Kidney tubule cell (primary cell): Measurements from ENCODE around the gene LCNL1.
"Not testable (repeated sequence)": the region's sequence is repeated elsewhere in the genome, so short reads cannot be mapped to it uniquely, and the experiment has no call there.

Experiments used
- DNase-seq: peaks from one replicate; pipeline ENCODE4 v3.0.0-alpha.2; 2018; ENCODE audit warnings: low spot score

LCNL1 gene

DNA sequence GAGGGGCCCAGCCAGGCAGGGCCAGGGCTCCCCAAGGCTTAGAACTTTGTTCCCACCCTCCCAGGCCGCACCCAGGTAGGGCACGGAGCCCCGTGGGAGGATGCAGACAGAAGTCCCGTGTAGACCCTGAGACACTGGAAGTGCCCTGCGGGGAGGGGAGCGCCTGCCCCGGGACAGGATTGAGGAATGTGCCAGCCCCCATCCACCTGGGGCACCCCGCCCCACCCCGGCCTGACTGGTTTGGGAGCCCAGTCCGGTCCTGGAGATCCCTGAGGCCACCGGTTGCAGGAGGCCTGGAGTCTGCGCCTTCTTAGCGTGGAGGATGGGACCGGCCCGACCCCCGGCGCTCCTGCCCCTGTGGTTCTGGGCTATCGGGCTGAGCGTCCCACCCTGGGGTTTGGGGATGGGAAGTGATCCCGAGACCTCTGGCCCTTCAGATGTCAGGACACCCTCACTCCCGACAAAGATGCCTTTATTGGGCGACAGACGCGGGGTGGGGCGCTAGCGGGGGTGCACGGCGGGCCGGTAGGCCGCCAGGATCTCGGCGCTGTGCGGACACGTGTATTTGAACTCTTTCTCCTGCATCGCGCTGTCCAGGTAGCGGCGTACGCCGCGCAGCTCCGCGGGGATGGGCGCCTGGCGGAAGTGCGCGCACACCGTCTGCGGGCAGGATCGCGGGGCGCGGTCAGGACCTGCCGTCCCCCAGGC, 11.5 kb downstream of the LCNL1 start:
- DNase-seq, result no peak

DNA sequence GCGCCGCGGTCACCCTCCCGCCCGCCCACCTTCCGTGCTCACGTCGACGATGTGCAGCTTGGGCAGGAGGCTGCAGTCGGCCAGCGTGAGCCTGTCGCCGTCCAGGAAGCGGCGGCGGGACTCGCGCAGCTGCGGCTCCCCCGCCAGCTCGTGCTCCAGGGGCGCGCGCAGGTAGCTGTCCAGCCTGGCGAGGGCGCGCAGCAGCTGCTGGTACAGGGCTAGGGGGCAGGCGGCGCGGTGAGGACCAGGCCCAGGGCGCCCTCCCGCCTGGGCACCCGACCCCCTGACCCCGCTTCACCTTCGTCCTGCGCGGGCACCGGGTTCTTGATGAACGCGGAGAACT, 12.1 kb downstream of the LCNL1 start:
- DNase-seq, result no peak

DNA sequence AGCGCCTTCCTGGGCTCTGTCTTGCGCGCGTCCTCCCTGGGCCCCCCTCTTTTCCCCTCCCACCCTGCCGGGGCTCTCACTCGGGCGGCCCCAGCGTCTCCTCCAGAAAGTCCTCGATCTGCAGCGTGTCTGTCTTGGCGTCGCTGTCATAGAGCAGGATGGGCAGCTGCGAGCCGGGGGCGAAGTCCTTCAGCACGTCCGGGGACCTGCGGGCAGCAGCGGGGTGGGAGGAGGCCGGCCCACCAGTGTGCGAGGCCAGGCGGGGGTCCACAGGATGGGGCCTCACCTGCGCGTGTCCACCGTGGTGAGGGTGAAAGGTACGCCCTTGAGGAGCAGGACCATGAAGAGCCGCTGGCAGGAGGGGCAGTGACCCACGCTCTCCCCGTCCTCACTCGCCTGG, 12.6 kb downstream of the LCNL1 start:
- no peak for DNase-seq

DNA sequence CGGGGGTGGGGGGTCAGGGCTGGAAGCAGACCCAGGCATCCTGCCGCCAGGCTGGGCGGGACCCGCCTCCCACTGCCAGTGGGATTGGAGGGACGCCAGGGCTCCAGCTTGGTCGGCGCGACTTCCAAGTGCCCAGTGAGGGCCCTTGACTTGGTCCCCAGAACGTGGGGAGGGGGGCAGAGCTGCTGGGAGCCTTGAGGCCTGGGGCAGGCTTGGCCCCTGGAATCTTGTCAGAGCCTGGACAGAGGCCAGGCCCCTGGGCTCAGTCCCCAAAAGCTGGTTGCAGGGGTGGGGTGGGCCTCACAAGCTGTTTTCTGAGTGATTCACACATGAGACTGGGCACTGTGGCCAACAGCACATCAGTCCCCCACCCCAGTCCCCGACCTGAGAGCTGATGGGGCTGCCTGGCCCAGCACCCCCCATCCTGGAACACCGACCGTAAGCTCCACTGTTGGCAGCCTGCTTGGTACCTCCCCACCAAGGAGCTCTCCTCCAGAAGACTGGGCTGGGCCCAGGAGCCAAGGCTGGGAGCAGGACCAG, 13.0 kb downstream of the LCNL1 start:
- DNase-seq, result peak; percentile 17

DNA sequence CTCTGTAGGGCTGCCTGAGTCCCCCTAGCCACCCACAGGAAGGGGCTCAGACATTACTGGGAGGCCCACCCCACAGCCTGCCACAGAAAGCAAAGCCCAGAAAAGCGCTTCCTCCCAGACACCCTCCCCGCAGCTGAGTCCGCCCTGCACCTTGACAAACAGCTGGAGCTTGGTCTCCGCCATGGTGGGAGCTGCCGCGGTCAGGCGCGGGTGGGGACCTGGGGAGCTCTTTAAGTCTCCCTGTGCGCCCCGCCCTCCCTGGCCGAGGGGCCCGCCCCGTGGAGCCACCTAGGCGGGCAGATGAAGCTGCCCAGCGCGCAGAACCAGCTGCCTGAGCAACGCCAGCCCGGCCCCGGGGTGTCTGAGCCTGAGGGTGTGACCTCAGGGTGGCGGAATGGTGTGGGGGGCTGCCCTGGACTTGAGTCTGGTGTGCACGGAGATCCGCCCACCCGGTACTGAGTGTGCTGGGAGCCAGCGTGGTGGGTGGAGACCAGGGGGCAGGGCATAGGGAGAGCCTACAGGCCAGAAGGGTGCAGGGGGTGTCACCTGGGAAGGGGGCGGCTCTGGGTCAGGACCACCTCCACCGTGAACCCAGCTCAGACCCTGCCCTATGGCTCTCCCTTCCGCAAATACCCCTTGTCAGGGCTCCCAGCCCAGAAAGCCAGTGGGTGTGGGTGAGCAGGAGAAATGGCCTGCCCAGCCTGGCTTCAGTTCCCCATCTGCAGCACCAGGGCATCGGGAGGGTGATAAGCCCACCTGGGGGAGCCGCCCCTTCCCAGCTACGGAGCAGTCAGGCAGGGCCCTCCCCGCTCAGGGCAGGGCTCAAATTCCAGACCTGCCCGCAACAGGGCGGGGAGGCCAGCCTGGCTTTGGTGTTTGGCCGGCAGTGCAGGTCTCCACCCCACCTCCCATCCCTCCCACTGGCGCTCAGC, 13.8 kb downstream of the LCNL1 start, which contains the start of gene CLIC3:
CLIC3 (minus strand) TSS at position 208 of the 932 bp plus-strand sequence; CDS start at position 183, 25 bp downstream.
- DNase-seq, result peak; percentile 37

DNA sequence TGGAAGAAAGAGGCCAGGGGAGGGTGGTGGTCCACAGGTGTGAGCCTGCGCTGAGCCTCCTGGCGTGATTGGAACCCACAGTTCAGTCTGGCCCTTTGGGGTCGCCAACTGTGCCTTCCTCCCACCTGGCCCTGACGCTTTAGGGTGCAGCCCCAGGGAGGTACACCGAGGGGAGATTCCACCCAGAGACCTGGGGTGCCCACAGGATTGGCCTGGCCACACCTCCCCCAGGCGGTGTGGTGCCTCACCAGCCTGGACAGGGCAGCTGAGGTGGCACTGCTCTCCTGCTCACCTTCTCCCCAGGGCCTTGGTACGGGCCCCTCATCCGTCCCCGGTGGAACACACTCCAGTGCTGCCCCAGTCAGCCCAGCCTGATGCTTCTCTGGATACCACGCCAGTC, 14.6 kb downstream of the LCNL1 start:
- DNase-seq, result no peak

DNA sequence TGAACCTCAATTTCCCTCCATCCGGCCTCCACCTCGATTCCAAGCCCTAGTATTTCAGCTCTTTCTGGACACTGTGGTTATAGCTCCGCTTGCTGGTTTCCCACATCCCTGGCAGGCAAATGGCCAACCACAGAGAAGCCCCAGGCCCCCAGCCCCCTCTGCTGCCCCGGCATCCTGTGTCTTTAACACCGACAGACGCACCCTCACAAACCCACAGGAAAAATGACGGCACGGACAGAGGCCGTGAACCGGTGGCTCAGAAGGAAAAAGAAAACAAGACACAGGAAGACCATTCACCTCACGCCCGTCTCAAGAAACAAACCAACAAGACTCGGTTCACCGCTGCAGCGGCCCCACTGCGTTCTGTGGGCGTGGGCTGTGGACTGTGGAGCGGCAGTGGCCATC, 15.0 kb downstream of the LCNL1 start:
- no peak for DNase-seq

DNA sequence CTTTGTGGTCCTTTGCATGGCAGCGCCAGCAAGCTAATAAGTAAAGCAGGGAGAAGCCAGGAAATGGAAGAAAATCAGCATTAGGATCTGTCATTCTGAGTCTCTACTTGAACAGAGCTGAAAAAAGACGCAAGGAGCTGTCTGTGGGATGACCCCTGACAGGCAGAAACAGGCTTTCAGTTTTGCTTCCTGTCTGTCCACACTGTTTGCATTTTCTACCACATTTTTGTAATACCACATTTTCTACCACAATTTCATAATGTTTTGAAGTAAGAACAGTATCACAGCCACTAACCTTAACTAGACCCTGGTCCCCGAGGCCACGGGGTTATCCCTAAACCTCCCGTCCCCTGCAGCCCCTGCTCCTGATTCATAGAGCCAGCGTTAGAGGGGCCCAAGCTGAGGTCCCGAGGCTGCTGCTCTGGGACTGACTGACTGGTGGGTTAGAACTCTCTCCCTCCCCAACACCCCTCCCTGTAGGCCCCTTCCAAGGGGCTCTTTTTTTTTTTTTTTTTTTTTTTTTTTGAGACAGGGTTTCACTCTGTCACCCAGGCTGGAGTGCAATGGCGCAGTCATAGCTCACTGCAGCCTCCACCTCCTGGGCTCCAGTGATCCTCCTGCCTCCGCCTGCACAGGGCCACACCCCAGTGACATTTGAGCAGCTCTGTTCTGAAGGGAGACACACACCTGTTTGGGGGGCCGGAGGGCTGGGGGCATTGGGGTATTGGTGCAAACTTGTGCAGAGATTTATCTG, 17.6 kb downstream of the LCNL1 start:
- DNase-seq, result no peak

DNA sequence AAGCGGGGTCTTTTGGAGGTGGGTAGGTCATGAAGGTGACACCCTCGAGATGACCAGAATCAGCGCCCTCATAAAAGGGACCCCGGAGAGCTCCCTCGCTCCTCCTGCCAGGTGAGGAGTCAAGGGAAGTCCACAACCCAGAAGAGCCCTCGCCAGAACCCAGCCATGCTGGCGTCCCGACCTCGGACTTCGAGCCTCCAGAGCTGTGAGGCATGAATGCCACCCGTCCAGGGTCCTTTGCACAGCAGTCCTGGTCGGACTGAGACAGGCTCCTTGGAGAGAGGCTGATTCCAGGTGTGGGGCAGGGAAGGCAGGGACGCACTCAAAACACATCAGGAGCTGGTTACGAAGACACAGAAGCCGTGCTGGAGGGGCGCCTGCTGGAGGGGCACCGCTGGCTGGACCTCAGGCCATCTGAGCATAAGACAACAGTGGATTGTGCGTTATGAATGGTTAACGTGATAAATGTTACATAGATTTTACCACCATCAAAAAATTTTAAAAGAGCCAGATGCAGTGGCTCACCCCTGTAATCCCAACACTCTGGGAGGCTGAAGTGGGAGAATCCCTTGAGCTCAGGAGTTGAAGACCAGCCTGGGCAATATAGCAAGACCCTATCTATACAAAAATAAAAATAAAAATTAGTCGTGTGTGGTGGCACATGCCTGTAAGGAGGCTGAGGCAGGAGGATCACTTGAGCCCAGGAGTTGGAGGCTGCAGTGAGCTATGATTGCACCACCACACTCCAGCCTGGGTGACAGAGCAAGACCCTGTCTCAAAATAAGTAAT, 19.3 kb downstream of the LCNL1 start:
- no peak for DNase-seq

DNA sequence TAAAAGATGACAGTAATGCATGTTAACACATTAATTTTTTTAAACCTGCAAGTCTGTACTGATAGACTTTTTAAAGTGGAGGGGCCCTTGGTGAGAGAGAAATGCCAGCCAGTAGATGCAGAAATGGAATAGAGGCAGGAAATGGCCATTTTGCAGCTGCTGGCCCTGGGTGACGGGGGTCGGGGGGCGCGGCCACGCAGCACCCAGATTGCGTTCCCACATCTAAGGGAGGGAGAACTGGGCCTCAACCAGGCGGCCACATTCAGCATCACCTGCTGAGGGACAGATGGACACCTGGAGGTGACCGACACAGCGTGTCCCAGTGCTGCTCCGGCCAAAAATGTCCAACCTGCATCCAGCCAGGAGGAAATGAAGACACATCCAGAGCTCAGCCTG, 19.9 kb downstream of the LCNL1 start:
- DNase-seq, result no peak

DNA sequence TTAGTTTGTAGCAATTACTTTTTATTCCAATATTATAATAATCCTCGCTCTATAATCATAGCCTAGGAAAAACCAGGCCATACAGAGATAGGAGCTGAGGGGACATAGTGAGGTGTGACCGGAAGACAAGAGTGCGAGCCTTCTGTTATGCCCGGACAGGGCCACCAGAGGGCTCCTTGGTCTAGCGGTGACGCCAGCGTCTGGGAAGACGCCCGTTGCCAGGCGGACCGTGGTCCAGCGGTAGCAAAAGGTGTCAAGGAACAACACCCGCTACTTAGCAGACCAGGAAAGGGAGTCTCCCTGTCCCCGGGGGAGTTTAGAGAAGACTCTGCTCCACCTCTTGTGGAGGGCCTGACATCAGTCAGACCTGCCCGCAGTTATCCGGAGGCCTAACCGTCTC, 21.5 kb downstream of the LCNL1 start:
- DNase-seq, result not testable (repeated sequence)

DNA sequence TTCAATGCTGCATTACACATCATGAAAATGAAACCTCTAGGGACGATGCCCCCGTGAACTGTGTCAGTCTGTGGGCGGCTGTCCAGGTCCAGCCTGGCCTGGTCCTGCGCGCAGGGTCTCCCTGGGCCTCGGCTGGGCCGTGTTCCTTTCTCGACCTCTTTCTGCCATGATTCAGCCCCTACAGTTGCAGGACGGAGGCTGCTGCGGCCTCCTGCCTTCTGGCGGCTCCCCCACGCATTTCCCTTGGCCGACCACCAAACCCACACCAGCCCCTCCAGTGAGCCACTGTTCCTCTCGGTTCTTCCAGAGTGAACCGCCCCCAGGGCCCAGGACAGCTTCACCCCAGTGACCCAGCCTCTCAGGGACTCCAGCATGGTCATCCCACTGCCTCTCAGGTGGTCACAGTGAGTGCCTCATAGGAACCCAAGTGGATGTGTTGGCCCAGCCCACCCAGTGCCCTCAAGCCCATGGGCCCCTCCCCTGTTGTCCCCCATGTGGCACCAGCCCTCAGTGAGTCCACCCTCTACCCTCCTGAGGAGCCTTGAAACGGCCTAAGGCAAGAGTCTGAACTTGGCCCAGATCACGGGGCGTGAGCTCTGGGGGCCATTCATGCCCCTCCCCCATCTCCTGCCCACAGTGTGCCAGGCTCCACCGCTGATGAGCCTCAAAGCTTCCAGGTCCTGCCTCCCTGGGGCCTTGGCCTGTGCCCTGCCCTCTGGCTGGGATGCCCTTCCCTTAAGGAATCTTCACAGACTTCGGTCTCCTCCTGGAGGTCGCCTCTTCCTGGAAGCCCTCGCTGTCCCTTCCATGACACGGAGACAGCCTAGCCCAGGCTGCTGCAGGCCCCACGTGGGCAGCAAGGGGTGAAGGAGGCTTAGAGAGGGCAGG, 23.6 kb downstream of the LCNL1 start:
- DNase-seq, result no peak

DNA sequence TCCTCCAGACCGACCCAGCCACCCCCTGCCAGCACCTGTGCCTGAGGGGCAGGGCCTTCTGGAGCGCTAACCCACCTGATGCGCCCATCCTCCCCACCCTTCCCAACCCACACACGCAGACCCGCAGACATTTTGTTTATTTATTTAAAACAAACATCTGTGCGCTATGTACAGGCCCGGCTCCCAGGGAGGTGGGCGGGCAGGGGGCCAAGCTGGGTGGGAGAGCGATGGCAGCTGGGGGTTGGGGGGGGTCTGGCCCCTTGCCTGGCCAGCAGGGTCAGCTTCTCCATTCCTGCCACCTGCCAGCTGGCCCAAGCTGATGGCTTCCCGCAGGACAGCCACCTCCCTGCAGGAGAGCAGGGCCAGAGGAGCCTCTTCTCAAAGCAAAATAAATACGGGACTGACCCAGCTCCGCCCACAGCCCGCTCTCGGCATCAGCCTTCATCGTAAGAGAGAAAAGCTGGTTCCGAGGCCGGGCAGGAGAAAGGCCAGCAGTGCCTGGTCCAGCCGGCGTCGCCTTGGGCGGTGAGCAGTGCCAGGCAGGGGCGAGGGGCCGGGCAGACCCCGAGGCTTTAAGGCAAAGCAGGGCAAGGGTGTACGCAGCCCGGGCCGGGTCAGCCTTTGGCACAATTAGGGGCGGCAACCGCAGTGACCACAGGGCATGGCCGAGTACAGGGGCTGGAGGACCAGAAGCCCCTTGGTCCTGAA, 24.5 kb downstream of the LCNL1 start:
- DNase-seq, result no peak

DNA sequence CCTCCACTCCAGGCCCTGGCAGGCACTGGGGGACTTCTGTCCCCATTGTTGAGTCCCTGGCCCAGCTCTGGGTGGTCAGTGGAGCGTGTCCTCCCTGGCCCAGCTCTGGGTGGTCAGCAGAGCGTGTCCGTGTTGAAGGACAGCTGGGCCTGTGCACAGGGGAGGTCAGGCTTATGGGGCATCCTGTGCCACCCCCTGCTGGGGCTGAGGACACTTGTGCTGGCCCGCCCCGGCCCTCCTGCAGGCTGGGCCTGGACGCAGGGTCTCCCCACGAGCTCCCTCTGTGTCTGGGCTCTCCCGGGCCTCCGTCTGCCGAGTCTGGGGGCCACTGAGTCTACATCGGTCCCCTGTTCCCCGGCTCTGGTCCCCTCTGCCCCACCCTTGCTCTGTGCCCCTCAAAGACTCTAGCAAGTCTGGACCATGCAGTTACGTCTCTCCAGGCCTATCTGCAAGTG, 25.1 kb downstream of the LCNL1 start:
- no peak for DNase-seq

DNA sequence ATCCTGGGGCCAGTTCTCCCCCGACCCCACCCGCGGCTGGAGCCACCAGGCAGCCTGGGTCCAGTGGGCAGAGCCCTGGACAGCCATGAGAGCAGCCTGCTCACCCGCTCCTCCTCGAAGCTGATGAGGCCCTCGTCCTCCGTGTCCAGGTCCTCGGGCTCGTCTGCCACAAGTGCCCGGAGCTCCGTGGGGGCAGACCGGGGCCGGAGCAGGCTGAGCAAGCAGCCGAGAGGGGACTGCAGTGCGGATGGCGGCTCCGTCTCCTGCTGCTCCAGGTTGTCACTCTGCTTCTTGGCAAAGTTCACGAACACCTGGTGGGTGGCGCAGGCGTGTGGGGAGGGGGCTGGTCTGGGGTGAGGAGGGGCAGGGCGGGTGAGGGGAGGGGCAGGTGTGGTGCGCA, 25.5 kb downstream of the LCNL1 start:
- no peak for DNase-seq

DNA sequence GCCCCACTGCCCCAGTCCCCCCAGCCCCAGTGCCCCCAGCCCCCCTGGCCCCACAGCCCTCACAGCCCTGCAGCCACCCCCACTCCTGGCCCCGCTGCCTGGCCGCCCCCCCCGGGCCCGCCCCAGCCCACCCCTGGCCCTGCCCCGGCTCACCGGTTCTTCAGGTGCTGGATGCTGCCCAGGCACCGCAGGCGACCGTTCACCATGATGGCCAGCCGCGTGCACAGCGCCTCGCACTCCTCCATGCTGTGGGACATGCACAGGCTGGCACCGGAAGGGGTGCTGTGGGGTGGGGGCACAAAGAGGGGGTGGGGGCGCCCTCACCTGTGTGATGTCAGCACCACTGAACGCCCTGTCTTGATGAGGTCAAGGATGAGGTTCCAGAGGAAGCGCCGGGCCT, 26.4 kb downstream of the LCNL1 start:
- DNase-seq, result no peak

DNA sequence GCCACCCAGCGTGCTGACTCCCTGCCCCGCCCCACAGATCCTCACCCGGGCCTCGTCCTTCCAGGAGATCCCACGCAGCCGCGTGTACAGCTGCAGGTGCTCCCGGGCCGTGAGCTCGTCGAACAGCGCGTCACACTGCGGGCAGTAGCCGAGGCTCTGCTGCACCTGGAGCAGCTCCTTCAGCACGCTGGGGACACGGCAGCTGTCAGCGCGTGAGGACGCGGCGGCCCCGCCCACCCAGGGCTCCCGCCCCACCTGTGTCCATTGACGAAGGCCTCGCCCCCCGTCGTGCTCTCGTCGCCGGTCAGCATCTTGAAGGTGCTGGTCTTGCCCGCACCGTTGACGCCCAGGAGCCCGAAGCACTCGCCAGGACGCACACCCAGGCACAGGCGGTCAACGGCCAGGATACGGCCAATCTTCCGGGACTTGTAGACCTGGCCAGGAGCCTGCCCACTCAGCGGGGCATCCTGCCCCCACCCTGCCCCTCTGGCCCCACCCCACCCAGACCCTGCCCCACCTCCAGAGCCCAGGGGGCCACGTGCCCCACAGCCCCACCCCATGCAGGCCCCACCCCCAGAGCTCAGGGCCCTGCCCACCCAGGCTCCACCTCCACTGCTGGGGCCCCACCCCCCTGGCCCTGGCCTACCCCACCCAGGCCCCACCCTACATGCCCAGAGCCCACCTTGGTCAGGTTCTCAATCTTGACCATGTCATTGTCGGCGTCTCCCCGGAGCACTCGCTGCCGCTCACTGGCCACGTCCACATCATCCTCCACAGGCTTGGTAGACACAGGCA, 27.3 kb downstream of the LCNL1 start:
- DNase-seq, result no peak

DNA sequence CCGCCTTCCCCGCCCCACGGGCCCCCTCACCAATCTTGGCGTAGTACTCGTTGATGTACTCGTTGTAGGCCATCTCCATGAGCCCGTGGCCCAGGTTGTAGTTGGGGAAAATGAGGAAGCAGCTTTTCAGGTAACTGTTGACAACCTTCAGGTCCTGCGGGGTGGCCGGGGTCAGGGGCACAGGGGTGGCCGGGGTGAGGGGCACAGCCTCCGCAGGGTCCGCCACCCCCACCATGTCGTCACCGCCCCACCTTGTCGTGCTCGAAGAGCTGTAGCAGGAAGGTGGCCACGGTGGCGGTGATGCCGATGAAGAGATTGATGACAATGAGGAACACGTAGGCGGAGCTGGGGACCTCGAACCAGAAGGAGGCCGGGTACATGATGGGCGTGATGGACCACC, 28.4 kb downstream of the LCNL1 start:
- no peak for DNase-seq
